H1 (cell line): Measurements from ENCODE around the gene UGT1A10. TPM values are rescaled to one million over a fixed set of nuclear protein-coding genes. Genes with fewer than 3 reads are reported as not detected.
"Not testable (repeated sequence)": the region's sequence is repeated elsewhere in the genome, so short reads cannot be mapped to it uniquely, and the experiment has no call there.

ENCODE experiments used
- CTCF ChIA-PET: fragments of 300-600 bp; sonication (Branson Sonifier 250); formaldehyde crosslinking; loops from one replicate; lab custom pipeline; 2021; ENCODE audit not compliant: partially characterized antibody; lab: Charles Lee
- POLR2A ChIA-PET: fragments of 300-600 bp; sonication (Branson Sonifier 250); formaldehyde crosslinking; loops from one replicate; lab custom pipeline; 2021; ENCODE audit warnings: inconsistent platforms; ENCODE audit not compliant: partially characterized antibody; lab: Charles Lee
- DNase-seq, 2 experiments: peaks; one replicate each; pipeline versions ENCODE4 v3.0.0 to v3.0.0-alpha.2; 2010 to 2022; ENCODE audit warnings: low spot score in 2 of 2, low read depth in 1 of 2, mixed read lengths in 1 of 2
- FAIRE-seq: peaks from 2 replicates; lab custom pipeline; 2011; peaks lifted over from hg19 to GRCh38; lab: Jason Lieb, UNC
- H2AFZ ChIP-seq: 2 replicates; pipeline ENCODE4 v1.8.1; 2012; ENCODE audit warnings: low read length, inconsistent platforms
- H2AK5ac ChIP-seq: 2 replicates; pipeline ENCODE4 v1.6.1; 2013; ENCODE audit warnings: low read depth, low read length
- H2BK120ac ChIP-seq: replicated peaks from 2 replicates; pipeline ENCODE3; 2013; ENCODE audit warnings: low read depth, low read length, inconsistent platforms
- H2BK12ac ChIP-seq: 2 replicates; pipeline ENCODE4 v1.6.1; 2013; ENCODE audit warnings: low read depth, low read length
- H2BK15ac ChIP-seq: 2 replicates; pipeline ENCODE4 v1.6.1; 2013; ENCODE audit warnings: low read length
- H2BK20ac ChIP-seq: 2 replicates; pipeline ENCODE4 v1.6.1; 2013; ENCODE audit warnings: low read length
- H2BK5ac ChIP-seq: 2 replicates; pipeline ENCODE4 v1.6.1; 2013; ENCODE audit warnings: low read depth, low read length
- H3K14ac ChIP-seq: 2 replicates; pipeline ENCODE4 v1.6.1; 2013; ENCODE audit warnings: inconsistent platforms; ENCODE audit not compliant: insufficient read length
- H3K18ac ChIP-seq: 2 replicates; pipeline ENCODE4 v1.6.1; 2013; ENCODE audit warnings: low read length; ENCODE audit errors: extremely low read depth
- H3K23ac ChIP-seq: 2 replicates; pipeline ENCODE4 v1.6.1; 2013; ENCODE audit warnings: inconsistent platforms; ENCODE audit not compliant: insufficient read length
- H3K23me2 ChIP-seq: 2 replicates; pipeline ENCODE4 v1.6.1; 2013; ENCODE audit warnings: low read depth, low read length
- H3K27ac ChIP-seq: 2 replicates; pipeline ENCODE4 v1.6.1; 2011; ENCODE audit warnings: low read depth, low read length, inconsistent platforms
- H3K27me3 ChIP-seq, 4 experiments: replicated peaks in 1 of 4; 1 replicate in 1 of 4; 2 replicates in 3 of 4; pipeline versions ENCODE4 v1.6.1 to v1.8.1; 2011 to 2013; ENCODE audit warnings: low read length in 3 of 4, mild to moderate bottlenecking in 3 of 4, inconsistent platforms in 2 of 4, mixed read lengths in 2 of 4, moderate library complexity in 1 of 4; ENCODE audit not compliant: control insufficient read depth in 3 of 4, insufficient read depth in 3 of 4; ENCODE audit errors: extremely low read depth in 1 of 4
- H3K36me3 ChIP-seq, 4 experiments: 2 replicates each; pipeline versions ENCODE4 v1.6.1 to v1.8.1; 2011 to 2013; ENCODE audit warnings: mild to moderate bottlenecking in 4 of 4, low read length in 3 of 4, moderate library complexity in 2 of 4, control low read depth in 1 of 4, inconsistent platforms in 1 of 4; ENCODE audit not compliant: insufficient read depth in 4 of 4, control insufficient read depth in 2 of 4
- H3K4ac ChIP-seq: replicated peaks from 2 replicates; pipeline ENCODE3; 2013; ENCODE audit warnings: low read length, low read depth, mixed read lengths, inconsistent platforms; ENCODE audit not compliant: insufficient read length
- H3K4me1 ChIP-seq, 4 experiments: replicated peaks in 1 of 4; 1 replicate in 1 of 4; 2 replicates in 3 of 4; pipeline versions ENCODE4 v1.6.1 to v1.8.1; 2011 to 2013; ENCODE audit warnings: low read length in 3 of 4, inconsistent platforms in 2 of 4, mixed read lengths in 1 of 4; ENCODE audit not compliant: insufficient read depth in 4 of 4, control insufficient read depth in 3 of 4
- H3K4me2 ChIP-seq, 2 experiments: 2 replicates each; pipeline versions ENCODE4 v1.6.1 to v1.8.1; 2011 to 2013; ENCODE audit warnings: low read depth in 2 of 2, low read length in 2 of 2, control low read depth in 1 of 2, inconsistent platforms in 1 of 2, mild to moderate bottlenecking in 1 of 2; ENCODE audit not compliant: insufficient read depth in 1 of 2
- H3K4me3 ChIP-seq, 4 experiments: fragments of 200-600, 300-600 bp in 1 of 4; sonication (generic), shearing (Covaris generic), sonication (Bioruptor Twin) in 1 of 4; 2 replicates each; pipeline versions ENCODE4 v1.5.1 to v1.8.1; 2011 to 2016; ENCODE audit warnings: low read length in 4 of 4, low read depth in 3 of 4, control low read depth in 2 of 4, inconsistent platforms in 2 of 4, mild to moderate bottlenecking in 2 of 4, mixed read lengths in 1 of 4, moderate library complexity in 1 of 4; ENCODE audit not compliant: insufficient read depth in 2 of 4; ENCODE audit errors: extremely low read depth in 1 of 4
- H3K56ac ChIP-seq: replicated peaks from 2 replicates; pipeline ENCODE3; 2013; ENCODE audit warnings: low read depth, mild to moderate bottlenecking, mixed read lengths, low read length, inconsistent platforms; ENCODE audit not compliant: insufficient read length
- H3K79me1 ChIP-seq: 2 replicates; pipeline ENCODE4 v1.6.1; 2013; ENCODE audit warnings: low read depth, low read length, control low read depth
- H3K79me2 ChIP-seq, 2 experiments: 2 replicates each; pipeline versions ENCODE4 v1.6.1 to v1.8.1; 2012 to 2013; ENCODE audit warnings: low read length in 2 of 2, mild to moderate bottlenecking in 2 of 2, inconsistent platforms in 1 of 2; ENCODE audit not compliant: insufficient read depth in 2 of 2, control insufficient read depth in 1 of 2
- H3K9ac ChIP-seq, 4 experiments: replicated peaks in 1 of 4; 1 replicate in 1 of 4; 2 replicates in 3 of 4; pipeline versions ENCODE4 v1.6.1 to v1.8.1; 2011 to 2013; ENCODE audit warnings: low read depth in 3 of 4, low read length in 3 of 4, control low read depth in 2 of 4, mild to moderate bottlenecking in 2 of 4, moderate library complexity in 2 of 4, inconsistent platforms in 1 of 4; ENCODE audit errors: extremely low read depth in 1 of 4
- H3K9me3 ChIP-seq, 2 experiments: 2 replicates each; pipeline versions ENCODE4 v1.6.1 to v1.8.1; 2012 to 2013; ENCODE audit warnings: mild to moderate bottlenecking in 2 of 2, moderate library complexity in 2 of 2, control low read depth in 1 of 2, inconsistent platforms in 1 of 2, low read depth in 1 of 2, low read length in 1 of 2, mixed read lengths in 1 of 2; ENCODE audit not compliant: insufficient read depth in 2 of 2
- H4K20me1 ChIP-seq, 2 experiments: replicated peaks in 1 of 2; 2 replicates each; pipeline versions ENCODE3 to v1.8.1; 2011 to 2013; ENCODE audit warnings: inconsistent platforms in 2 of 2, low read length in 2 of 2, mild to moderate bottlenecking in 1 of 2; ENCODE audit not compliant: insufficient read depth in 2 of 2, control insufficient read depth in 1 of 2
- H4K5ac ChIP-seq: 2 replicates; pipeline ENCODE4 v1.6.1; 2013; ENCODE audit warnings: low read length, low read depth, mixed read lengths, inconsistent platforms; ENCODE audit not compliant: insufficient read length
- H4K8ac ChIP-seq: 2 replicates; pipeline ENCODE4 v1.8.0; 2013; ENCODE audit warnings: mild to moderate bottlenecking, moderate library complexity, low read length, inconsistent platforms; ENCODE audit not compliant: insufficient read depth; ENCODE audit errors: extremely low read depth
- H4K91ac ChIP-seq: replicated peaks from 2 replicates; pipeline ENCODE3; 2013; ENCODE audit warnings: low read length, mixed read lengths, inconsistent platforms; ENCODE audit not compliant: insufficient read length
- WGBS, 2 experiments: shearing (Covaris generic) in 1 of 2; methylation state at CpG; one replicate each; pipeline versions ENCODE4 v1.1.6 to v1.1.7; 2013 to 2015; ENCODE audit warnings: low lambda C conversion rate in 2 of 2, mixed read lengths in 2 of 2, inconsistent platforms in 1 of 2, low coverage in 1 of 2, missing lambda C conversion rate in 1 of 2; ENCODE audit not compliant: insufficient replicate concordance in 2 of 2, insufficient coverage in 1 of 2, insufficient read length in 1 of 2; ENCODE audit errors: extremely low coverage in 1 of 2, missing lambda C conversion rate in 1 of 2; 5-methylcytosine and 5-hydroxymethylcytosine counted together
- polyA plus RNA-seq, 7 experiments: library from polyadenylated mRNA; depleted of rRNA in 3 of 7; stranded (reverse) in 5 of 7; unstranded in 2 of 7; fragments of >200 nt in 5 of 7; fragments of 200-250 nt in 2 of 7; gene quantifications; 1 replicate in 5 of 7; 2 replicates in 1 of 7; 4 replicates in 1 of 7; pipeline versions ENCODE4 v1.2.1 to v1.2.3, GENCODE V29; 2011 to 2013; ENCODE audit warnings: missing spikeins in 2 of 7, mixed read lengths in 2 of 7
- total RNA-seq: library from RNA; stranded (reverse); fragmentation: NEBNext Ultra II Directional; extraction: Animal tissue kit (Norgen Biotek cat#: 25700); gene quantifications from 2 replicates; pipeline ENCODE4 v1.2.1, GENCODE V29; 2021

UGT1A10 gene
- total and polyA plus RNA-seq, 2 of the 8 experiments (the other 6 are each of a cell fraction or from before 2014, with no cell fraction given): not detected

DNA sequence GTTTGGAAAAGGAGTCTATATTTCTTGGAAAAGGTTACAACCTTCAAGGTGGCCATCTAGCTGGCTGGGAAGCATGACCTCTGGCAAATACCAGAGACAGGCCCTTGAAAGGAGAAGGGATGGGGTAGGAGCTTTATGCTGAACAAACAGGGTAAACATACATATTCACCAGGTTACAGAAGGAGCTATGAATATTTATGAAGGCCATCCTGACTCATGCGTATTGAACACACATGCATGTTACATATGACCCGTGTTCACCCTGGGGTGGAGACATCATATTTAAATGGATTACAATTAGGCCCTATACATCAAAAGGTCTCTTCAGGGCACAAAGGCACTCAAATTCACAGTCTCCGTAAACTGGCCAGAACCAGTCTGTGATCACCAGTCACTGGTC, 19.7 kb downstream of the UGT1A10 start:
- H2BK15ac ChIP-seq, H4K91ac ChIP-seq, DNase-seq, H3K27ac ChIP-seq, H2AFZ ChIP-seq, H3K23ac ChIP-seq, H3K4me3 ChIP-seq, H3K9me3 ChIP-seq, H3K18ac ChIP-seq, H3K79me2 ChIP-seq, H3K4ac ChIP-seq, H3K23me2 ChIP-seq, H2BK120ac ChIP-seq, H3K4me1 ChIP-seq, CTCF ChIA-PET, H4K8ac ChIP-seq, POLR2A ChIA-PET, H3K4me2 ChIP-seq, H2BK20ac ChIP-seq, H4K5ac ChIP-seq, H3K27me3 ChIP-seq, H3K79me1 ChIP-seq, H3K56ac ChIP-seq, H4K20me1 ChIP-seq, H3K9ac ChIP-seq, H2BK5ac ChIP-seq, H3K36me3 ChIP-seq, H2AK5ac ChIP-seq, H3K14ac ChIP-seq, H2BK12ac ChIP-seq: not testable (repeated sequence)
- 95% methylated on average over 3 of the region's 3 CpGs; no CpG with 5 or more reads in 1 of the 2 experiments for WGBS, 2 experiments
- peak; percentile 72 for FAIRE-seq
